Peyer's patch (tissue), 4 donors: ENCODE data around the gene CSK.

ENCODE experiments used
- POLR2A ChIP-seq, 2 donors: fragments of 450-650 bp; IDR thresholded peaks; one replicate each; pipeline ENCODE4 v1.5.1; 2017; ENCODE audit warnings: antibody characterized with exemption in 2 of 2, mild to moderate bottlenecking in 2 of 2, moderate library complexity in 2 of 2
- TF ChIP-seq, protein P1 (sequence below), 6 experiments: fragments of 450-650 bp in 4 of 6; fragments of 200-600 bp in 2 of 6; sonication (generic) in 1 of 6; IDR thresholded peaks; one replicate each; pipeline ENCODE4 v1.5.1; 2017 to 2019; ENCODE audit warnings: antibody characterized with exemption in 6 of 6, mild to moderate bottlenecking in 3 of 6, moderate library complexity in 1 of 6

- TF ChIP-seq, protein P1, sequence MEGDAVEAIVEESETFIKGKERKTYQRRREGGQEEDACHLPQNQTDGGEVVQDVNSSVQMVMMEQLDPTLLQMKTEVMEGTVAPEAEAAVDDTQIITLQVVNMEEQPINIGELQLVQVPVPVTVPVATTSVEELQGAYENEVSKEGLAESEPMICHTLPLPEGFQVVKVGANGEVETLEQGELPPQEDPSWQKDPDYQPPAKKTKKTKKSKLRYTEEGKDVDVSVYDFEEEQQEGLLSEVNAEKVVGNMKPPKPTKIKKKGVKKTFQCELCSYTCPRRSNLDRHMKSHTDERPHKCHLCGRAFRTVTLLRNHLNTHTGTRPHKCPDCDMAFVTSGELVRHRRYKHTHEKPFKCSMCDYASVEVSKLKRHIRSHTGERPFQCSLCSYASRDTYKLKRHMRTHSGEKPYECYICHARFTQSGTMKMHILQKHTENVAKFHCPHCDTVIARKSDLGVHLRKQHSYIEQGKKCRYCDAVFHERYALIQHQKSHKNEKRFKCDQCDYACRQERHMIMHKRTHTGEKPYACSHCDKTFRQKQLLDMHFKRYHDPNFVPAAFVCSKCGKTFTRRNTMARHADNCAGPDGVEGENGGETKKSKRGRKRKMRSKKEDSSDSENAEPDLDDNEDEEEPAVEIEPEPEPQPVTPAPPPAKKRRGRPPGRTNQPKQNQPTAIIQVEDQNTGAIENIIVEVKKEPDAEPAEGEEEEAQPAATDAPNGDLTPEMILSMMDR (IDR thresholded peaks at IDR 0.05): no peak
- TF ChIP-seq POLR2A (IDR thresholded peaks at IDR 0.05): no peak
Observed at GRCh38 chr15:74820056-74820455, 38.2 kb downstream of the CSK start.
